Neural progenitor cell (in vitro differentiated cells): Measurements from ENCODE around the gene NUDT21.

Source experiments
- EZH2 ChIP-seq: fragments of 200-600 bp; sonication (generic); IDR thresholded peaks from 2 replicates; pipeline ENCODE4 v1.6.1; 2017; ENCODE audit warnings: antibody characterized with exemption, mild to moderate bottlenecking, moderate library complexity
- EZH2phosphoT487 ChIP-seq: fragments of 200-600 bp; sonication (generic); IDR thresholded peaks from 2 replicates; pipeline ENCODE4 v1.6.1; 2017; ENCODE audit warnings: antibody characterized with exemption
- TF ChIP-seq, protein P1 (sequence below): fragments of 200-600 bp; sonication (generic); IDR thresholded peaks from 2 replicates; pipeline ENCODE4 v1.5.1; 2017; ENCODE audit warnings: antibody characterized with exemption, mild to moderate bottlenecking

DNA sequence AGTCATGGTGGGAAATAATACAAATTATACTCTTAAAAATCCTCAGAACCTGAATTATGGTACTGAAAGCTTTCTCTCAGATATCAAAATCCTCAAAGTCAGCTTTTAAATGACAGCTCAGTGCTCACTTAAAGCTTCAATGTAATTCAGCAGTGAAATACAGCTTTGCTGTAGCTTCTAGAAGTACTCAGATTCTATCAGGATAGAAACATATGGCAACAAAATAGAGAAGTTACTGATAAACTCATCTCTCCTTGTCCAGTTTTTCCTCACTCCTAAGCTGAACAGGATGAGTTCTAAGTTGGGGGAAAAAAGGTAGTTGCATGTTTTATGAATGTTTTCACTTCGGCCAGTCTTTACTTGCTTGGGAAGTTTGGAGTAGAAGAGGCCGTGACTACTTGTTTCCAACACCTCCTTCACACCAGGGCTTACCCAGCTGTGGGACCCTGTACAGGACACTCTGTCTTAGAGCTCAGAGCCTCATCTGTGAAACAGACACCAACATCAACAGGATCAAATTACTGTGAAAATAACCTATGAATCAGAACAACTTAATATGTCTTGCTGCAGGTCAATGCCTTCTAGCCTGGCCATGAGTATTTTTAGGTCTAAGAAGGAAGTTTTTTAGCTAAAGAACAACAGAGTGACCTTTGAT is 30.5 kb upstream of the NUDT21 start:
- TF ChIP-seq, protein P1, sequence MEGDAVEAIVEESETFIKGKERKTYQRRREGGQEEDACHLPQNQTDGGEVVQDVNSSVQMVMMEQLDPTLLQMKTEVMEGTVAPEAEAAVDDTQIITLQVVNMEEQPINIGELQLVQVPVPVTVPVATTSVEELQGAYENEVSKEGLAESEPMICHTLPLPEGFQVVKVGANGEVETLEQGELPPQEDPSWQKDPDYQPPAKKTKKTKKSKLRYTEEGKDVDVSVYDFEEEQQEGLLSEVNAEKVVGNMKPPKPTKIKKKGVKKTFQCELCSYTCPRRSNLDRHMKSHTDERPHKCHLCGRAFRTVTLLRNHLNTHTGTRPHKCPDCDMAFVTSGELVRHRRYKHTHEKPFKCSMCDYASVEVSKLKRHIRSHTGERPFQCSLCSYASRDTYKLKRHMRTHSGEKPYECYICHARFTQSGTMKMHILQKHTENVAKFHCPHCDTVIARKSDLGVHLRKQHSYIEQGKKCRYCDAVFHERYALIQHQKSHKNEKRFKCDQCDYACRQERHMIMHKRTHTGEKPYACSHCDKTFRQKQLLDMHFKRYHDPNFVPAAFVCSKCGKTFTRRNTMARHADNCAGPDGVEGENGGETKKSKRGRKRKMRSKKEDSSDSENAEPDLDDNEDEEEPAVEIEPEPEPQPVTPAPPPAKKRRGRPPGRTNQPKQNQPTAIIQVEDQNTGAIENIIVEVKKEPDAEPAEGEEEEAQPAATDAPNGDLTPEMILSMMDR = no peak
- TF ChIP-seq EZH2phosphoT487 (no peak), EZH2 (no peak)
